Measurements from ENCODE around the gene TRNAU1AP.
"Not testable (repeated sequence)": the region's sequence is repeated elsewhere in the genome, so short reads cannot be mapped to it uniquely, and the experiment has no call there.

The TRNAU1AP gene
- 34.7 to 40.3 (median 34.9) reads per million in 3 experiments for total RNA-seq

DNA sequence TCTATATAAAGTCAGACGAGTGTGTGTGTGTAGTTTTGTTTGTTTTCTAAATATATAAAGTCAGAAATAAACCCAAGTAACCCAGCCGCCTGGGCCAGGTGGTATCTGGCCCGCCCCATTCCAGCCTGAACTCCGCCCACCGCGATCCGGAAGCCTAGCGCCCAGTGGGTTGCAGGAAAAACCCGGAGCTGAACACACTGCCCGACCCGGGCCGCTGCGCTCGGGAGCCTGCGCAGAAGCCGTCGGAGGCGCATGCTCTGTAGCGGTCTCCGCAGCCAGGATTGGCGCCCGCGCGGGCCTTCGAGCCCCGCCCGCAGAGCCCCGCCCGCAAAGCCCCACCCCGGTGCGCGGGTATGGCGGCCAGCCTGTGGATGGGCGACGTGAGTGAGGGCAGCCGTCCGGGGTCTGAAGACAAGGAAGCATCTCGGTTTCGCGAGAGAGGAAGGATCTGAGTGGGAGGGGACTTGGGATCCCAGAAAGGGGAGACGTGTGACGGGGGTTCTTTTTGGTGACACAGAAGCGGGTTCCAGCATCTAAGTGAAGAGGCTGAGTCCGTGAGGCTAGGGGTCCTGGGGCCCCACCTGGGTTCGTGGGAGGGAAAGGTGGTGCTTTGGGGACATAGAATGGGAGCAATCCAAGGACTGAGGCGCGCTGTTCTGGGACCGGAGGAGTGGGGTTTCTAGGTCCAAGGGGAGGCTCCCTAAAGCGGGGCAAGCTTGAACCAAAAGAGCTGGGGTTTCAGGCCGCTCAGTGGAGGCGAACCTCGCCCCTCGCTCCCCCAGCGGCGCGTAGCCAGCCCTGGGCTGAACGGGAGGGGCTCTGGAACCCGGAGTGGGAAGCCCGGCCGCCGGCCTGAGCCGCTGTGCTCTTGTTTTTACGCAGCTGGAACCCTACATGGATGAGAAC lies at the start of gene TRNAU1AP:
TSS of gene TRNAU1AP (plus strand) at position 328 of the 906 bp plus-strand sequence. CDS start at position 354, 26 bp downstream.
- peak; percentile 97 for DNase-seq

- DNase-seq: no peak
Observed at GRCh38 chr1:28503117-28503516, 49.8 kb upstream of the TRNAU1AP start.

DNA sequence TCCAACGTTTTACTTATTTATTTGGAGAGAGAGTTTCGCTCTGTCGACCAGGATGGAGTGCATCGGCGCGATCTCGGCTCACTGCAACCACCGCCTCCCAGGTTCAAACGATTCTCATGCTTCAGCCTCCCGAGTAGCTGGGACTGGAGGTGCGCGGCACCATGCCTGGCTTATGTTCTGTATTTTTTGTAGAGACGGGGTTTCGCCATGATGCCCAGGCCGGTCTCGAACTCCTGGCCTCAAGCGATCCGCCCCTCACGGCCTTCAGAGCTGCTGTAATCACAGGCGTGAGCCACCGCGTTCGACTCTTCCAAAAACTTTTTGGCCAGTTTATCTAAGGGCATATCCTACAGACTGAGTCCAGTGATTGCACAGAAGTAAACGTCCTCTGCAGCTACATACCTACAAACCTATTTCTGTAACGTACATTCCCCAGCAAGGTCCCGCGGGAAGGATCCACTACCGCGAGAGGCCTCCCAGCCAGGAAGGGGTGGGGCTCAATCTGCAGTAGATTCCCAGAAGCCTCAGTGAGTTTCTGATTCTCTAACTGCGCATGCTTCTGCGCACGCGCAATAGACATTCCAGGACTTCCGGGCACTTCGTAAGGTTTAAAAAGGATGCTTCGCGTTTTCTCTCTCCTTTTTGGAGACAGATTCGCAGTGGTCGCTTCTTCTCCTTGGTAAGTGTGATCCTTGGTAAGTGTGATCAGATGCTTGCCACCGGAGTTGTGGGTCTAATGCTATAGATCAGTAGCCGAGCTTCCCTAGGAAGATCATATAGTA lies 47.3 kb upstream of the TRNAU1AP start, which contains the start of gene RCC1:
TSS of gene RCC1 (plus strand) at position 638 of the 782 bp plus-strand sequence. CDS start 23,824 bp downstream, outside the sequence.
- peak; percentile 97 for DNase-seq

GRCh38 chr1:28506907-28507246 lies 46.0 kb upstream of the TRNAU1AP start:
- DNase-seq: no peak

- DNase-seq: no peak
Observed at GRCh38 chr1:28507247-28507645, 45.6 kb upstream of the TRNAU1AP start.

DNA sequence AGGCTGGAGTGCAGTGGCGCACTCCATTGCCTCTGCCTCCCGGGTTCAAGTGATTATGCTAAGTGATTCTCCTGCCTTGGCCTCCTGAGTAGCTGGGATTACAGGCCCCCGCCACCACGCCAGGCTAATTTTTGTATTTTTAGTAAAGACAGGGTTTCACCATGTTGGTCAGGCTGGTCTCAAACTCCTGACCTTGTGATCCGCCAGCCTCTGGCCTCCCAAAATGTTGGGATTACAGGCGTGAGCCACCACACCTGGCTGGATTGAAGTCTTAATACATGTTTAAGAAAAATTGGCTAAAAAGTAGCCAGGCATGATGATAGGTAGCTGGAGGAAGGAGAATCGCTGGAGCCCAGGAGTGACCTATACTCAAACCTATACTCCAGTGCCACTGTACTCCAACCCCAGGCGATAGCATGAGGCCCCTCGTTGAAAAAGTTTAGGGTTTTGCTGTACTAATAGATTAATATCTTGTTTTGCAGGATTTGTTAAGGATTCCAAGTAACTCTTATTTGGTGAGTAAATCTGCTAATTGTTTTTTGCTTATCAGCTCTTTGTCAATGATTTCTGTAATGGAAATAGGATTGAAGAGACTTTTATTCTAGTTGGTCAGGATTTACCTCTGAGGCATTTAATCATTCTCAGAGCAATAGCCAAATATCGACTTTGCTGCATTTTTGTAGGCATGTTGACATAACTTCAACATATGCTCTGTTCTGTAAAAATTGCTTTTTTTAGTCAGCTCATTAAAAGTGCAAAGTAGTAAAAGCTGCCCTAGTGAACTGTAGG lies 45.0 kb upstream of the TRNAU1AP start:
- no peak for DNase-seq

DNA sequence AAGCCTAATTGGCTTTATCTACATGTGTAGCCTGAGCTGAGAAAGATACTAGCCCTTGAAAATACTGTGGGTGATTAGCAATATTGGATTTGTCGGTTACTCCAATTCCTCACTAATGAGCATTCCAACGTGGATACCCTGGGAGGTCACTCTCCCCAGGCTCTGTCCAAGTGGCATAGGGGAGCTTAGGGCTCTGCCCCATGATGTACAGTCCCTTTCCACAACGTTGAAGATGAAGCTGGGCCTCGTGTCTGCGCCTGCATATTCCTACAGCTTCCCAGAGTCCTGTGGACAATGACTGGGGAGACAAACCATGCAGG lies 44.5 kb upstream of the TRNAU1AP start:
- no peak for DNase-seq

DNA sequence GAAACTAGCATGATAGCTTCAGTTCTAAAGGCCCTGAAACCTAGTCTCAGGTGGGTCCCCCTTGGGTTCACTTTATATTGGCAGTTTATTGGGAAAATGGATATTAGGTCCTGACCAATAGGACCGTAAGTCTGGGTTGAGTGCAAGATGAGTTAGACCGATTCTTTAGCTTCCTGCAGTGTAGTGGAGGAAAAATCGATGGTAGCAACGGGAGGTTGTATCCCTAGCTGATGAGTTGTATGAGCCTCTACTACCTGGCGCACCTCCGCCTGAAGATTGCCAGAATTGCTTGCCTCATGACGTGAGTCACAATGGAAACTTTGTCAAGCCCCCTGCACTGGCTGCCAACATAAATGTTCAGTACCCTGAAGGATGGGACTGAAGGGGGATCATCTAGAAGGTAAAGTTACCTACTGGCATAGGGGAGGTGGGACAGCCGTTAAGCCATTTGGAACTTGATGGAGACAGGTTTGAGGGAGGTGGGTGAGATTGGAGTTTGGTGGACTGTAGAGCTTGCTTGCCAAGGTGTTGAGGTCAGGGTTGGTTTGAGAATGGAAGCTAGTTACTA lies 43.1 kb upstream of the TRNAU1AP start:
- no peak for DNase-seq

GRCh38 chr1:28510273-28510969 lies 42.5 kb upstream of the TRNAU1AP start:
- no peak for DNase-seq

- no peak for DNase-seq
Observed at GRCh38 chr1:28510970-28511440, 41.9 kb upstream of the TRNAU1AP start.

GRCh38 chr1:28512058-28512611 lies 40.8 kb upstream of the TRNAU1AP start:
- no peak for DNase-seq

GRCh38 chr1:28514445-28514933 lies 38.4 kb upstream of the TRNAU1AP start:
- not testable (repeated sequence) for DNase-seq

GRCh38 chr1:28516518-28516956 lies 36.3 kb upstream of the TRNAU1AP start:
- DNase-seq: no peak

- DNase-seq: no peak
Observed at GRCh38 chr1:28517649-28517999, 35.3 kb upstream of the TRNAU1AP start.

DNA sequence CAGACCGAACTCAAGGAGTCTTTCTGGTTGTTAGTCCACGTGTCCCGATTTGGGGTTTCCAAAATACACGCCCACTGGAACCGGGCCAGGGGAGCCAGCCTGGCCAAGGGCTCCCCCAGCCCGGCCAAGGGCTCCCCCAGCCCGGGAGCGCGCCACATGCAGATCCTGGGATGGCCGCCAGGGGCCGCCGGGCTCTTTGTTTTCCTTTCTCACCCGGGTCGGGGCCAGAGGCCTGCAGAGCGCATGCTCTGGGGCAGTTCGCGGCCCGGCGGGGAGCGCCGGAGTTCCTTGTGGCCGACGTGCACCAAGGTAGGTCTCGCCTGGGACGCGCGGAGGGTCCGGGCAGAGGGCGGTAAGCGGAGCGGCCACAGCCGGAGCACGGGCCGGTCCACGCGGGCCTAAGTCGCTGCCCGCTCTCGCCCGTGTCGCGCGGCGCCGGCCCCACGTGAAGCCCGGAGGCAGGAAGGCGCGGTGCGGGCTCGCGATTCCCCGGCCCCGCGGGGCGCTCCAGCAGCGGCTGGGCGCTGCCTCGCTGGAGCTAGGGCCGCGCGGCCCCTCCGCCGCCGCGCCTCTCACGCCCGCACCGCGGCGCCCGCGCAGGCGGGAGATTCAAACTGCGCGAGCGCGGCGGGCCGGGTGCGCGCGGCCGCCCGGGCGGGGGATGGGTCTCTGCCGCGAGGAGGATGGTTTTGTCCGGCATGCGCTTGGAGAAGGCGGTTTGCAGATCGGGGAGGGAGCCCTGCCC lies 34.7 kb upstream of the TRNAU1AP start:
- peak; percentile 82 for DNase-seq

DNA sequence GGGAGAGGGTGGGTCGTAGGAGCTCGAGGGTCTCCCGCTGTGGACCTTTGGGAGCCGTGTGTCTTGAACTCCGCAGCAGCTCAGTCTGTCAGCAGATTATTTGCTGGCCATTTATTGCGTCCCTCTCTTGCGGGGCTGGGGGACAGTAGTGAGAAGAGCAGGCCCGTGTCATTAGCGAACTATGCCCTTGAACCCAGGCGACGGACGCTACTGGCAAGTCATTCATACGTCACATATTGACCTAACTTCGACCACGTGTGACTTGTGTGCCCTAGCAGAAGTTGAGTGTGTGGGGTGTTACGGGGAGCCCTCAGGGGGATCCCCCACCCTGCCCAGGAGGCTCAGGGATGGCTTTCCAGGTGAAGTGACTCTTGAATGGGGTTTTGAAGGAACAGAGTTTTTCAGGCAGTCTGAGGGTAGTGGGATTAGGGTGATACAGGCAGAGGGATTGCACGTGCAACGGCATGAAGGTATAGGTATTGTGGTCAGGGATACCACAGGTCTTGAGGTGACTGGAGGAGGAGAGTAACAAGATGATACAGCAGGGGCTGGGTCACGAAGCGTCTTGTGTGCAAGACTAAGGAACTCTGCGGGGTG lies 34.0 kb upstream of the TRNAU1AP start:
- DNase-seq: no peak

- no peak for DNase-seq
Observed at GRCh38 chr1:28519946-28520725, 32.7 kb upstream of the TRNAU1AP start.

DNA sequence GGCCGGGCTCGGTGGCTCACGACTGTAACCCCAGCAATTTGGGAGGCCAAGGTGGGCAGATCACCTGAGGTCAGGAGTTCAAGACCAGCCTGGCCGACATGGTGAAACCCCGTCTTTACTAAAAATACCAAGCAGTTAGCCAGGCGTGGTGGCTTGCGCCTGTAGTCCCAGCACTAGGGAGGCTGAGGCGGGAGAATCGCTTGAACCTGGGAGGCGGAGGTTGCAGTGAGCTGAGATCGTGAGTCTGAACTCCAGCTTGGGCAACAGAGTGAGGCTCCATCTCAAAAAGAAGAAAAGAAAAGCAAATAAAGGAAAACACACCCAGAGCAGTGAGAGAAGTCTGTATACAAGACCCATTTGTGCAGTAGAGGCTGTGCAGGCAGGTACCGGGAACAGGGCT lies 32.1 kb upstream of the TRNAU1AP start:
- DNase-seq: not testable (repeated sequence)

GRCh38 chr1:28521502-28522164 lies 31.3 kb upstream of the TRNAU1AP start:
- DNase-seq: no peak
